ENCODE measurements around the gene FBXO31.

Gene FBXO31

GRCh38 chr16:87383505-87384161 lies at the start of gene FBXO31:
Gene FBXO31, minus strand, starts transcription at chr16:87383776. Its CDS starts 32 bp downstream, at chr16:87383744.
- peak; percentile 89 for DNase-seq

GRCh38 chr16:87432330-87432915 lies 48.8 kb upstream of the FBXO31 start:
- no peak for DNase-seq

DNA sequence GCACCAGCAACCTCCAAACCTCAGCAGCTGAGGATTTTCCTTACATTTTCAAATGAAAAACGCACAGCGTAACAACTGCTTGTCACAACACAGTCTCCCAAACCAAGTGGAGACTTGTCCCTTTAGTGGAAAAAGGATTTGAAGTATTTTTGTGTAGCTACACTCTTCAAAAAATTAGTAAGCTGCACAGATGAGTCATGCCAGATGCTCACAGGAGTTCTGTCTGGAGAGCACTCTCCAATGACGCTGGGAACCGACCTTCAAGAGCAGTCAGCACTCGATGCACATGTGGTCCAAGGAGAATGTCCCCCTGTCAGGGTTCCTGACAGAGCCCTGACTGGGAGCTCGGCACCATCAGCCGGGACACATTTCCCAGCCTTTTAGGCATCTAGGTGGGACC lies 48.4 kb upstream of the FBXO31 start:
- DNase-seq, result peak; percentile 63

DNA sequence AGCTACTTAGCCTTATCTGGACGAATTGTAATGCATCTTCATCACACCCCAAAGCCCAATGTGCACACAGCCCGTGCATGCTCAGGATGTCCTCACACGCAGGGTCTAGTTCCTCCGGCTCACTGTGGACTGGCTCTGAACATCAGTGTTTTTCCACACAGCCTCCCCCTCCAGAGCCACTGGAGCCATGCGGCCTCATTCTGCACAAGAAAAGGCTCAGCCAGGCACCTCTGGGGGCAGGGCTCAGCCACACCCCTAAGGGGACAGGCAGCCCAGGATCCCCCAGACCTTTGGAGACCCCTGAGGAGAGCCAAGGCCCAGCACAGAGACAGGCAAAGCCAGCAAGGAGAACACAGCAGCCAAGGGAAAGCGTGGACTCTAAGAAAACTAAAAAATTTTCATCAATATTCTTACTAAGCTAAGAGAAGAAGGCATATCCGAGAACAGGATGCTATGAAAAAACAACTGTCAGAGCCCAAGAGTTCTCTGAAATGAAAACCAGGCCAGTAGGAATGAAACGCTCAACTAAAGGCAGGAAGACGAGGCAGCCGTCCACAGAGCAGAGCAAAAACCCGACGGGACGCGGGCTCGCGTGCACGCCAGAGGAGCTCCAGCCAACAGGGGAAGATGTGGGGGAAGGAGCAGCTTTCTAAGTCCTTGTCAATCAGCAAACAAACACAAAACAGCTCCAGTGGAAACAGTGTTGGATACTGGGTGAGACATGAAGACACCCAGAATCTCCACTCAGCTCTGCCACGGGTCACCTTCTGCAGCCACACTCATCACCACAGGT lies 43.0 kb upstream of the FBXO31 start:
- no peak for DNase-seq

DNA sequence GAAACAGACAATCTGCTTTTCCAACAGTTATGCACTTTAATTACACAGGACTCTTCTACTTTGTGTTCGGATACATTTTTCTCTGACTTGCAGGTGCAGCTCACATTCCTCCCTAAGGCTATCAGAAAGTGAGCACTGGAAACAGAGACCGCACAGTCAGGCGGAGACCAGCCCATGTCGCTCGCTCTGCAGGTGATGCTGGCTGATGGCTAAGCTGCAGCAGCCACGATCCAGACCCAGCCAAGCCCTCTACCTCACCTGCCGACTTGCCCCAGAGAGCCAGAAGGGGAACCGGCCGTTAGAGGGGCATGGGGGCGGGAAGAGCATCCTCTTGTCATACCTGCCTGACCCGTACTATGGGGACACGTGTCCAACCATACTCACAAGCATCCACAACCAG lies 42.4 kb upstream of the FBXO31 start:
- no peak for DNase-seq

DNA sequence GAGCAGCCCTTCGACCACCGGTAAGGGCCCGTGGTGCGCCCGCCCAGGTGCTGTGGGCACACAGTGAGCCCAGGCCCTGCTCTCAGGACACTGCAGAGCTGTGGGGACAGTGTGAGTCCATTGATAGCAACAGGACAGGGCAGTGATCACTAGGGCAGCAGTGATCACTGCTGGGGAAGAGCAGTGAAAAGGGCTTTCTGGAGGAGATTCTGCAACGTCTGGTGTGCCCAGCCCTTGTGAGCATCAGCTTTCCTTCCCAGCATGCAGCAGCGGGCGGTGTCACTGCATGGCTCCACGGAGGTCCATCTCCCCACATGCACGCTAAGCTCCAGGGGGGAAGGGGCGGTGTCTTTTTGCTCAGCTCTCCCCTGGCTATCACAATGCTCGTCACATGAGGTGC lies 40.7 kb upstream of the FBXO31 start:
- DNase-seq, result no peak

GRCh38 chr16:87423429-87423828 lies 39.9 kb upstream of the FBXO31 start:
- no peak for DNase-seq

DNA sequence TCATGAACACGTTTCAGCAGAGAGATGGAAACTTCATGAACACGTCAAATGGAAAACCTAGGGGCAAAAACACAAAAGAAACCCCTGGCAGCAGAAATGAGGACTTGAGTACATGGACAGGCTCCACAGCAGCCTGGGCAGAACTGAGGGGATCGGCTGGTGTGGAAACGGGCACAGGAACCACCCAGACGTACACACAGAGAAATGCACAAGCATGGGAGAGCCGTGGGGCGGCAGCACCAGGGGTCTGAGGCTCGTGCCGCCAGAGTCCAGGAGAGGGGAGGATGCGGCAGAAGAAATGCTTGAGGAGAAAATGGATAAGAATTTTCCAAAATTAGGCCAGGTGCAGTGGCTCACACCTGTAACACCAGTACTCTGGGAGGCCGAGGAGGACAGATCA lies 38.5 kb upstream of the FBXO31 start:
- no peak for DNase-seq

DNA sequence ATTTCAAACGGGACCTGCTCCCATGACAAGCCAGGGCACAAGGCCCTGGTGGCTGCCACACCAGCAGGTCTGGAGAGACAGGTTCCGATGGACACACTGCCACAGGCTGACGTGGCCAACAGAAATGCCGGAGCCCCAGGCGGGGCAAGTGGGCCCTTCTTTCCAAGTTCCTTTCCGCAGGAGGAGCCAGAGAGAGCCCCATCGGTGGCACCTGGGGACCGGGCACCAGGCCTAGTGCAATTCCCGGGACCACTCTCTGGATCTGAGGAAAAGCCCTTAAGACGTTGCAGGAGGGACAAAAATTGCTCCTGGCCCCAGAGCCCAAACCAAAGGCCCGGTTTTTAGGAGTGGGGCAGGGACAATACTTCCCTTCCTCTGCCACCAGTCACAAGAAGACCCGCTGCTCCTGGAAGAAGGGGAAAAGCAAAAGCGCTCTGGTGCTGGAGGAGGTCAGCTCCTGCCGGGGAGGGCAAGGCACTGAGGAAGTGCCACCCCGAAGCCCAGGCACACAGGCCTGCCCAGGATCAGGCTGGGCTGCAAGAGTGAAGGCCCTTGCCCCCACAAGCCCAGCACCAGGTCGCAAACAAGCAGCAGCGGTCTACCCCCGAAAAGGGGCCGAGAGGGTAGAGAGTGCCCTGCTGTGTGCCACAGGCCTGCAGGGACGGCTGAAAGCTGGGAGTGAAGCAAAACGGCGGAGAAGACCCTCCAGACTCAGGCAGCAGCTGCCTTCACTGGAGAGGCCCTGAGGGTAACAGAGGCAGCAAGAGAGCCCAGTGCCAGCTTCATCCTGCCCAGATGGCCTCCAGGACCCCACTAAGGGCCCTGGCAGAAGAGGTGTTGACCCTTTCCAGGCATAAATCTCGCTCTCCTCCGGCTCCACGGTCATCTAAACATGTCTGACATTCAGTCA lies 37.7 kb upstream of the FBXO31 start:
- DNase-seq, result no peak

DNA sequence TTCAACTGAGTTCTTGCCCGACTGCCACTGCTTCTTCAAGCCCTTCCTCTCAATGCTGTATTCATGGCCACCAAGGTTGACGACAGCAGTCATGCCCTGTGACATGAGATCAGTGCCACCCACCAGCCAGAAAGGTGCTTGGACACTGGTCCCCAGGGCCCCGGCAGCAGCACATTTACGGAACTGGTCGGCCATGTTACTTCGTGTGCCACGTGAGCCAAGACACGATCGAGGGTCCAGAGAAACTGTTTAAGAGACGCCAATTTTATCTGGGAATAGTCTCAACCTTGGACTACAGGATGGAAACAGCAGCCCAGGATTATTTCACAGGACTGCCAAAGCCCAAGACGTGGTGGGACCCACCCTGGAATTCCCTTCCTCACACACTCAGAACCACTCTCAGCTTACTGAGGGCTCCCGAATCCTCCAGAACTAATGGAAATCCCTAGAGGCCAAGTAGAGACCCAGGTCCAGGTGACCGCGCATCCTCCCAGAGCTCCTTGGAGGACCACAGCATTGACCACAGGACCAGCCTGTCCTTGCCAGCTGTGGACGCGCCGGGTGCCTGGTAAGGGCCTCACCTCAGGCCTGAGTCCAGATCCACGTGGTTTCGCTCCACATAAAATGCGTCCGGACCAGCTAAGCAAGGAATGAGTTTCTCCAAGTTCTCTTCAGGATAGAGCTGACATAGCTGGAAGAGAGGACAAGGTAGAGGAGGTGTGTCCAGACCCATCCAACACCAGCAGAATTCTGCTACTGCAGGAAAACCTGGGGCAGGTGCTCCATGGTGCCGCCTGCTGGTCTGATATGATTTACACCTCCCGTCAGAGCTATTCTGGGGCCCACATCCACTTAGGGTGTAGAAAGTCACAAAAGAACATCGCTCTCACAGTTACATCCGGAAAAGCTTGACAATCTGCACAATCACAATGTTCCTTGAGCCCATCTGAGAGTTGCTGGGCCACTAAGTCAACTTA lies 36.7 kb upstream of the FBXO31 start:
- no peak for DNase-seq

DNA sequence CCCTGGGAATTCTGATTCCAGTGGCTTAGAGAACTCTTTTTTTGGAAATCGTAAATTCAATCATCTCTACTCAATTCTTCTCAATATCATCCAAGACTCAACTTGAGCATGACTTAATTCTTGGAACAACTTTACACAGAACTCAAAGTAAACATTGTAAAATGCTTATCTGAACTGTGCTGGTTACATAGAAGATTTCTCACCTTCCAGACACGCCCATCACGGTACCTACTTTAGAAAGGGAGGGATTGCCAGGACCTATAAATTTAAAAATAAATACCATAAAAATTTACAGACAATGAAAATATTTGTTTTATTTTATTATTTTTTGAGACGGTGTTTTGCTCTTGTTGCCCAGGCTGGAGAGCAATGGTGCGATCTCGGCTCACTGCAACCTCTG lies 35.1 kb upstream of the FBXO31 start:
- DNase-seq, result no peak

DNA sequence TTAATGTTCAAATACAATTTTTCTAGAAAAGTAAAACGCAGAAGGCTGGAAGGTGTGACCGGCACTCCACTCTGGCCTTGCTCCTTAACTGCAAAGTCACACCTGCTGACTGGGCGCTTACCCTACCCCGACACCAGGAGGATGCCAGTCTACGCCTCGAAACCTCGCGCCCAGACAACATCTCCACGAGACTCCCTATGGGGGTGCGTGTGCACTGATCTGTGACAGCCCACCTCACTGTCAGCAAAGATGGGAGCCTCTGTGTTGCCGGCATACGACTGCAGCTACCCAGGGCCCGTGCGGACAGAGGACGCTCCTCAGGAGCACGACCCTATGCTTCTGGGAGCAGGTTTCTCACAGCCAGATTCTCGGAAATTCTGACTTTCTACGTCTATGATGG lies 34.6 kb upstream of the FBXO31 start:
- DNase-seq, result no peak

- no peak for DNase-seq
Observed at GRCh38 chr16:87417528-87417910, 33.9 kb upstream of the FBXO31 start.

DNA sequence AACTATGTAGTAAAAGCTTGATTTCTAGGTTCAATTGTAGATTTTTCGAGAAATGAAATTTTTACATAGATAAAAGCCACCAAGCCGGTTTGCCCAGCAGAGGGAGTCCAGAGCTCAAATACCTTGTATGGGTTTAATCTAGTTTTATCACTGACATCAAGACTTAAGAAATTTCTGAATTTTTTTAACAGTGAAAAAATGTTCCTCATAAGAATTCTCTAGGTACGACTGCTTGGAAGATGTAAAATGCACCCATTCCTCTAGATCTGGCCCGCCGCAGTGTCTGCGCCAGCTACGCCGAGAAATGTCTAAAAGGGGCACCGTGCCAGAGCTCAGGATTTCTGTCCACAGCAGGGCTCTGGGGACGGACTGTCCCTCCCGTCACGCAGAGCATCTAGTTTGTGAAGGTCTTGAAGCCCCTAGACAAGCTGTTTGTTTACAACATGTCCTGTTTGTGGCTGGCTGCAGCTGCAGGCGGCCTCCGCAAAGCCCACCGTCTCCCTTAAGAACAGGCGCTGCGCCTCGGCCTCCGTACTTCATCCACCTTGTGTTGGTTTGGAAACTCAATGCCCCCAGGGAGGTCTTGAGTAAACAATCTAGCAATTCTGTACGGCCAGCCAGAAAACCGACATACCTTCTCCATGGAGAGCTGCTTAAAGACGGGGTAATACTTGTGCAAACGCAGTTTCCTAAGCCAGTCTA lies 33.4 kb upstream of the FBXO31 start:
- peak; percentile 11 for DNase-seq

DNA sequence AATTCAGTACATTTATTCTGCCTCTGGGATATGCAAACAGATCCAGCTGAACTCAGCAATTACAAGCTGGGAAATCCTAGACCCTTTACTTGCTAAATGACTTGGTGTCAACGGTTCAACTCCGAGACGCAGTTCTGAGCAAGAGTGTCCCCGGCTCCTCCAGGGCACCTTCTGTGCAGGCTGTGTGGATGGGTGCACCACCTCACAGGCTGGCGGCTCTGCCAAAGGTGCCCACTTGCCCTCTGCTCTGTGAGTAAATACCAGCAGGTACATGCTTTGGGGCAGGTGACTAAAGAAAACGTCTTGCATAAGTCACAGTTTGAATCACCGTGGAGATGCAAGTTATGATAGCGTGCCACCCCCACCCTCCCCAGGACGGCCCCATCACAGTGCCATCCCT lies 31.9 kb upstream of the FBXO31 start:
- no peak for DNase-seq

GRCh38 chr16:87414251-87414680 lies 30.7 kb upstream of the FBXO31 start:
- DNase-seq, result no peak

DNA sequence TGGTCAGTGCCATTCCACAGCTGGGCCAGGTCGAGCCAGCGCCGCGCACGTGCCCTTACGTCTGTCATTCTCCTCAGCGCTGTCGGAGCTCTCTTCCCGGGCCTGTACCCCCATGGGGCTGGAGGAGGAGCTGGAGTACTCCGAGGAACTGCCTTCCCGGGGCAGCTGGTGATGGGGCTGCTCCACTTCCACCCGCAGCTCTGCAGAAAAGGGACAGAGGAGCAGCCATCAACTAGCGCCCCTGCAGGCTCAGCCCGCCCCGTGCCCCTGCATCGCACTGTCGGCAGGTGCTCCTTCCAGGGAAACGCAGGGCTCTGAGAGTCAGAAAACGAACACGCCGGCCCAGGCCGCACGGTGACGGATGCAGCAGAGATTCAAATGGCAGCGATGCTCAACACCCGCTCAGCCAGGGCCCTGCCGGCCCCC lies 29.4 kb upstream of the FBXO31 start:
- no peak for DNase-seq

DNA sequence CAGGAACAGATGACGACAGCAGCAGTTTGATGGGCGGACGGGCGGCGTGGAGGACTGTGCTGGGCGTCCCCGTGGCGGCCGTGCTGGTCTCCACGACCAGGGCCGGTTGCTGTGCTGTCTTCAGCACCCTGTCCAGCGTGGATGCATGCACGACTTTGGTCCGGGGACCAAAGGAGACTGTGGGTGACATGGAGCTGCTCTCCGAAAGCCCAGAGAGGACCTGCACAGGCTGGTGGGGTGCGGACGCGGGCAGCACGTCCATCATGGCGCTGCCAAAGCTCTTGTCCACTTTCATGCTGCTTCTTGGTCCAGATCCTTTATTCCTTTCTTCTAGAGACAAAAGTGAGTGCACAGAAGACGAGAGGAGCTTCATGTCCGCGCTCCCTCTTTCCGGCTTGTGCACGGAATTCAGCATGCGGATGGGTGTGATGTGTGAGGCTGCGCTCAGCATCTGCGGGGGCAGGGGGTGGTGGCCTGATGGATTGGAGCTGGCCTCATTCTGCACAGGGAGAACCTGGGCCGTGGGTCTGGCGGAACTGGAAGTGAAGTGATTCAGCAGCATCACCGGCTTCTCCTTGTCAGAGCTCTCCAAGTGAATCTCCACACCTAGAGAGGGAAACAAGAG lies 28.9 kb upstream of the FBXO31 start:
- DNase-seq, result no peak

DNA sequence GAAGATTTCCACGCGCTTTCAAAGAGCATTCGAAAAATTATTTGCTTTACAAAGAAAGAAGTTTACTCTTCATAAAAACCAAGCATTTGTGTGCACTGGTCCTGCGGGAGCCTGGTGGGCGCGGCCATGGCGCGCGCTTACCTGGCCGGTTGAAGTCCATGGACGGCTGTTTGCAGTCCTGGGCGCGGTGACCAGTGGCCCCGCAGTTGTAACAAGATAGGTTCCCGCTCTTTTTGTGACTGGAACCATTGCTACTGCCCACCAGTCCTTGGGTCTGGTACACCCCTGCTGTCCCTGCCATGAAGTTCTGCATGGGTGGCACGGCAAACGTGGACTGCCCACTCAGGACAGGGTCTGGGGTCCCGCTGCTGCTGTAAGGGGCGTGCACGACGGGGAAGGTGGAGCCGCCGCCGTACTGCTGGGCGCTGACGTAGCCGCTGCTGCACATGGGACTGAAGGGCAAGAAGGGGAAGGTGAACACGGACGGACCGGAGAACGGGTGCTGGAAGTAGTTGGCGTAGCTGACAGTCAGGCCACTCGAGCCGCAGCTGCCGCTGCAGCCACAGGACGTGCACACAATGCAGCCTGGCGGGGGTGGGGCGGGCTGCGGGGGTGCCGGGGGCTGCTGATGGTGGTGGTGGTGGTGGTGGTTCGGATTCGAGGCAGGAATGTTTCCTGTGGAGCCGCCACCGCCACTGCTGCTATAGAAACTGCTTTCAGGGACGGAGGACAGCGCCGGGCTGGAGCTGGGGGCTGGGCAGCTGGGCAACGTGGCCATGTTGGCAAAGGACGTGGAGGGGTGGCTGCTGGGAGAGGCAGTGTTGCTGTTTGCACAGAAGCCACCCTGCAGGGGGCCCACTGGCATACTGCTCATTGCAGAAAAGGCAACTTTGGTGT lies 28.0 kb upstream of the FBXO31 start:
- DNase-seq, result no peak

GRCh38 chr16:87410968-87411367 lies 27.4 kb upstream of the FBXO31 start:
- no peak for DNase-seq

Data from NCI-H2171 treated with DMSO at 0.1 percent for 48 hours (cell line).